Natural killer cell (primary cell): Measurements from ENCODE around the gene CRYBG1. TPM values are rescaled to one million over a fixed set of nuclear protein-coding genes. Genes with fewer than 3 reads are reported as not detected.
A peak's percentile ranks its signal among the peaks of the same experiment; 100 is the strongest.

Source experiments
- ATAC-seq, 3 donors: fragments of 150-1000 bp in 2 of 3; fragments of 200-7000 bp in 1 of 3; cut with Tn5 transposase; 1 replicate in 1 of 3; 2 replicates in 2 of 3; pipeline ENCODE4 v1.10.0; 2021; ENCODE audit warnings: mild to moderate bottlenecking in 2 of 3, moderate library complexity in 2 of 3
- DNase-seq, 2 donors: peaks; one replicate each; pipeline versions ENCODE4 v3.0.0 to v3.0.0-alpha.2; 2013 to 2021; ENCODE audit warnings: mixed read lengths in 1 of 2
- H3K27ac ChIP-seq: one replicate; pipeline ENCODE4 v1.5.1; 2013; ENCODE audit warnings: mild to moderate bottlenecking, low read length
- H3K27me3 ChIP-seq: one replicate; pipeline ENCODE4 v1.6.1; 2013; ENCODE audit warnings: low read length; ENCODE audit not compliant: control insufficient read depth, insufficient read depth
- H3K36me3 ChIP-seq: one replicate; pipeline ENCODE4 v1.6.1; 2013; ENCODE audit warnings: low read length; ENCODE audit not compliant: control insufficient read depth, insufficient read depth
- H3K4me1 ChIP-seq: one replicate; pipeline ENCODE4 v1.6.1; 2013; ENCODE audit warnings: low read length; ENCODE audit not compliant: control insufficient read depth, insufficient read depth
- H3K4me3 ChIP-seq: one replicate; pipeline ENCODE4 v1.5.1; 2013; ENCODE audit warnings: low read length
- H3K9me3 ChIP-seq: one replicate; pipeline ENCODE4 v1.6.1; 2013; ENCODE audit warnings: low read length; ENCODE audit not compliant: control insufficient read depth, insufficient read depth
- H3K27ac Mint-ChIP-seq, 2 donors: one replicate each; pipeline ENCODE4 v1.8.0; 2022; ENCODE audit warnings: mild to moderate bottlenecking in 2 of 2, mixed read lengths in 2 of 2, moderate library complexity in 1 of 2
- H3K27me3 Mint-ChIP-seq, 2 donors: one replicate each; pipeline ENCODE4 v1.8.0; 2022; ENCODE audit warnings: low read depth in 2 of 2, mixed read lengths in 2 of 2
- H3K36me3 Mint-ChIP-seq: one replicate; pipeline ENCODE4 v1.8.0; 2022; ENCODE audit warnings: mixed read lengths
- H3K4me1 Mint-ChIP-seq, 2 donors: one replicate each; pipeline ENCODE4 v1.8.0; 2022; ENCODE audit warnings: mixed read lengths in 2 of 2
- H3K4me3 Mint-ChIP-seq: one replicate; pipeline ENCODE4 v1.8.0; 2022; ENCODE audit warnings: mild to moderate bottlenecking, moderate library complexity, mixed read lengths
- H3K9me3 Mint-ChIP-seq, 2 donors: one replicate each; pipeline ENCODE4 v1.8.0; 2022; ENCODE audit warnings: mixed read lengths in 2 of 2
- CTCF ChIP-seq: fragments of 200-600 bp; IDR thresholded peaks from one replicate; pipeline ENCODE4 v1.8.0; 2022; ENCODE audit warnings: antibody characterized with exemption
- WGBS: methylation state at CpG from one replicate; pipeline ENCODE4 v1.1.7; 2013; ENCODE audit warnings: missing lambda C conversion rate; ENCODE audit not compliant: insufficient coverage; 5-methylcytosine and 5-hydroxymethylcytosine counted together
- intact Hi-C: fragments of 100-400 bp; cut with micrococcal nuclease; formaldehyde crosslinking; loops from one replicate; pipeline ENCODE4 v1.14.2; 2022
- total RNA-seq, 4 donors: library from RNA; stranded (reverse); fragments of 120-200 nt in 1 of 4; gene quantifications; one replicate each; pipeline versions ENCODE4 v1.2.3 to v1.2.4, GENCODE V29; 2013 to 2022

The CRYBG1 gene
- total RNA-seq, 3 donors from 2014 or later (not counting 1 experiment from before 2014, with no cell fraction given), result 16.3 to 21.8 (median 17.5) TPM

- Mint-ChIP-seq H3K27me3 (no peaks in the 10 kb centered on the region), H3K36me3 (no peaks in the 10 kb centered on the region), H3K9me3 (no peaks in the 10 kb centered on the region), H3K27ac (peak overlapping the region; percentile 24 to 61), H3K4me1 (peaks cover 26 to 44% of the 10 kb centered on the region in 2 donors), H3K4me3 (no peak overlapping the region)
- WGBS, result 46% methylated on average over 2 of the region's 2 CpGs
- H3K4me1 ChIP-seq, result peaks cover 26% of the 10 kb centered on the region
- TF ChIP-seq CTCF, result no peak
- ATAC-seq, result no peak
- H3K4me3 ChIP-seq, result no peak overlapping the region
- no peaks in the 10 kb centered on the region for H3K9me3 ChIP-seq
- H3K27ac ChIP-seq, result no peak overlapping the region
- no peaks in the 10 kb centered on the region for H3K27me3 ChIP-seq
- DNase-seq, result no peak
- intact Hi-C loops, result loop anchor here (5.0 kb wide), 1 partner anchor 35 kb away; no protein-coding TSS in a partner anchor
- H3K36me3 ChIP-seq, result peaks cover 62% of the 10 kb centered on the region
Measured at GRCh38 chr6:106536851-106537250, 176.3 kb downstream of the CRYBG1 start.

- Mint-ChIP-seq H3K4me1 (peaks cover 23 to 44% of the 10 kb centered on the region in 2 donors), H3K36me3 (no peaks in the 10 kb centered on the region), H3K4me3 (no peak overlapping the region), H3K27me3 (no peaks in the 10 kb centered on the region), H3K27ac (peak overlapping the region; percentile 24 to 61), H3K9me3 (no peaks in the 10 kb centered on the region)
- H3K36me3 ChIP-seq, result peaks cover 57% of the 10 kb centered on the region
- H3K4me1 ChIP-seq, result peaks cover 26% of the 10 kb centered on the region
- ATAC-seq (no peak), DNase-seq (no peak)
- H3K9me3 ChIP-seq, result no peaks in the 10 kb centered on the region
- H3K27ac ChIP-seq, result peak overlapping the region; percentile 9
- WGBS, result 77% methylated on average over 8 of the region's 8 CpGs
- intact Hi-C loops, result loop anchor here (5.0 kb wide), 1 partner anchor 35 kb away; no protein-coding TSS in a partner anchor
- H3K4me3 ChIP-seq, result no peak overlapping the region
- no peaks in the 10 kb centered on the region for H3K27me3 ChIP-seq
- TF ChIP-seq CTCF, result no peak
Measured at GRCh38 chr6:106537662-106538061, 177.1 kb downstream of the CRYBG1 start.

- ATAC-seq (peak in 1 of 3 donors; percentile 34), DNase-seq (peak in 1 of 2 donors; percentile 35)
- Histone ChIP-seq H3K27ac (peak overlapping the region; percentile 9), H3K9me3 (no peaks in the 10 kb centered on the region), H3K36me3 (peaks cover 55% of the 10 kb centered on the region), H3K4me3 (no peak overlapping the region), H3K4me1 (peaks cover 23% of the 10 kb centered on the region), H3K27me3 (no peaks in the 10 kb centered on the region)
- Mint-ChIP-seq H3K4me1 (peaks cover 19 to 39% of the 10 kb centered on the region in 2 donors), H3K36me3 (no peaks in the 10 kb centered on the region), H3K27me3 (no peaks in the 10 kb centered on the region), H3K9me3 (no peaks in the 10 kb centered on the region), H3K27ac (peak overlapping the region; percentile 24 to 61), H3K4me3 (no peak overlapping the region)
- intact Hi-C loops, result loop anchor here (5.0 kb wide), 1 partner anchor 36 kb away; no protein-coding TSS in a partner anchor
- 17% methylated on average over 1 of the region's 1 CpG for WGBS
- TF ChIP-seq CTCF, result no peak
Measured at GRCh38 chr6:106538145-106538544, 177.6 kb downstream of the CRYBG1 start.

GRCh38 chr6:106539936-106540335 is 179.4 kb downstream of the CRYBG1 start:
- H3K4me3 Mint-ChIP-seq, result no peak overlapping the region
- H3K36me3 Mint-ChIP-seq, result peaks cover 11% of the 10 kb centered on the region

More at GRCh38 chr6:106539936-106540335, 179.4 kb downstream of the CRYBG1 start:
- no peak for TF ChIP-seq CTCF
- DNase-seq, result no peak
- Histone ChIP-seq H3K27me3 (no peaks in the 10 kb centered on the region), H3K4me1 (peaks cover 17% of the 10 kb centered on the region), H3K36me3 (peaks cover 58% of the 10 kb centered on the region), H3K27ac (no peak overlapping the region), H3K4me3 (no peak overlapping the region), H3K9me3 (no peaks in the 10 kb centered on the region)
- 85% methylated on average over 9 of the region's 9 CpGs for WGBS
- no peak overlapping the region for H3K27ac Mint-ChIP-seq
- H3K27me3 Mint-ChIP-seq, result no peaks in the 10 kb centered on the region
- ATAC-seq, result no peak
- H3K4me1 Mint-ChIP-seq, result peaks cover 3 to 23% of the 10 kb centered on the region in 2 donors
- H3K9me3 Mint-ChIP-seq, result no peaks in the 10 kb centered on the region
- intact Hi-C loops, result loop anchor here (5.0 kb wide), 1 partner anchor 38 kb away; no protein-coding TSS in a partner anchor
